ENCODE measurements around the gene SMARCC1.
A peak's percentile ranks its signal among the peaks of the same experiment; 100 is the strongest.

Gene SMARCC1

GRCh38 chr3:47610583-47610982, 171.1 kb downstream of the SMARCC1 start:
- no peak for DNase-seq
- Histone ChIP-seq H4K91ac (ENCODE audit: low read depth, low read length) (no peak overlapping the region), H3K18ac (ENCODE audit: low read length) (no peak overlapping the region), H3K9me3 (ENCODE audit: insufficient read depth, low read depth, low read length) (no peaks in the 10 kb centered on the region), H4K8ac (ENCODE audit: low read depth, low read length) (no peak overlapping the region), H2AK5ac (ENCODE audit: low read length) (no peak overlapping the region), H4K12ac (ENCODE audit: low read depth, low read length) (no peak overlapping the region), H3K27ac (ENCODE audit: low read depth, low read length) (no peak overlapping the region), H3K36me3 (ENCODE audit: control insufficient read depth in 1 of 2, insufficient read depth in 2 of 2, low read length in 2 of 2) (peaks cover 18 to 25% of the 10 kb centered on the region in 2 experiments), H3K79me2 (ENCODE audit: control insufficient read depth, insufficient read depth, low read length, poor library complexity) (no peaks in the 10 kb centered on the region), H3K27me3 (ENCODE audit: insufficient read depth, low read length) (no peaks in the 10 kb centered on the region), H3K4me1 (ENCODE audit: control insufficient read depth in 1 of 2, insufficient read depth in 2 of 2, low read length in 2 of 2) (peaks cover 3 to 5% of the 10 kb centered on the region in 2 experiments), H3K79me1 (ENCODE audit: low read length) (peaks cover 3% of the 10 kb centered on the region), H2AFZ (ENCODE audit: insufficient read depth, low read length, poor library complexity) (no peak overlapping the region), H3K4me2 (ENCODE audit: low read length) (no peak overlapping the region), H2BK5ac (ENCODE audit: low read depth, low read length, poor library complexity) (no peak overlapping the region), H2BK120ac (ENCODE audit: insufficient read depth, low read length, poor library complexity) (no peak overlapping the region), H2BK12ac (ENCODE audit: low read length) (no peak overlapping the region), H3K4me3 (ENCODE audit: low read depth, low read length) (no peak overlapping the region), H3K14ac (ENCODE audit: low read length) (no peak overlapping the region), H3K9ac (ENCODE audit: low read length) (no peak overlapping the region), H3K23ac (ENCODE audit: low read length) (no peak overlapping the region), H3K4ac (ENCODE audit: low read depth, low read length) (no peak overlapping the region)
- WGBS (ENCODE audit: extremely low coverage, insufficient coverage, insufficient read length): no CpG with 5 or more reads among the region's 3 CpGs

- no peak overlapping the region for H2BK12ac ChIP-seq (ENCODE audit: low read length)
- H2BK5ac ChIP-seq (ENCODE audit: low read depth, low read length, poor library complexity): no peak overlapping the region
- no peak overlapping the region for H3K23ac ChIP-seq (ENCODE audit: low read length)
- no peak overlapping the region for H4K12ac ChIP-seq (ENCODE audit: low read depth, low read length)
- H3K9ac ChIP-seq (ENCODE audit: low read length): no peak overlapping the region
- H3K79me2 ChIP-seq (ENCODE audit: control insufficient read depth, insufficient read depth, low read length, poor library complexity): no peaks in the 10 kb centered on the region
- no peak for DNase-seq
- no peak overlapping the region for H2BK120ac ChIP-seq (ENCODE audit: insufficient read depth, low read length, poor library complexity)
- H3K4me3 ChIP-seq (ENCODE audit: low read depth, low read length): no peak overlapping the region
- H3K36me3 ChIP-seq (ENCODE audit: control insufficient read depth in 1 of 2, insufficient read depth in 2 of 2, low read length in 2 of 2): peaks cover 24 to 30% of the 10 kb centered on the region in 2 experiments
- H3K4me1 ChIP-seq (ENCODE audit: control insufficient read depth in 1 of 2, insufficient read depth in 2 of 2, low read length in 2 of 2): peaks cover 0 to 5% of the 10 kb centered on the region in 2 experiments
- no peak overlapping the region for H3K4me2 ChIP-seq (ENCODE audit: low read length)
- H4K91ac ChIP-seq (ENCODE audit: low read depth, low read length): no peak overlapping the region
- no peak overlapping the region for H3K27ac ChIP-seq (ENCODE audit: low read depth, low read length)
- no peak overlapping the region for H3K14ac ChIP-seq (ENCODE audit: low read length)
- H3K27me3 ChIP-seq (ENCODE audit: insufficient read depth, low read length): no peaks in the 10 kb centered on the region
- no peak overlapping the region for H4K8ac ChIP-seq (ENCODE audit: low read depth, low read length)
- no CpG with 5 or more reads among the region's 2 CpGs for WGBS (ENCODE audit: extremely low coverage, insufficient coverage, insufficient read length)
- H2AFZ ChIP-seq (ENCODE audit: insufficient read depth, low read length, poor library complexity): no peak overlapping the region
- H3K9me3 ChIP-seq (ENCODE audit: insufficient read depth, low read depth, low read length): no peaks in the 10 kb centered on the region
- H3K18ac ChIP-seq (ENCODE audit: low read length): no peak overlapping the region
- H3K79me1 ChIP-seq (ENCODE audit: low read length): peaks cover 3% of the 10 kb centered on the region
- H2AK5ac ChIP-seq (ENCODE audit: low read length): no peak overlapping the region
- H3K4ac ChIP-seq (ENCODE audit: low read depth, low read length): no peak overlapping the region
Measured at GRCh38 chr3:47607335-47607734, 174.4 kb downstream of the SMARCC1 start.

- H2AK5ac ChIP-seq (ENCODE audit: low read length): no peak overlapping the region
- H3K79me1 ChIP-seq (ENCODE audit: low read length): no peaks in the 10 kb centered on the region
- H3K9ac ChIP-seq (ENCODE audit: low read length): peak overlapping the region; percentile 38
- no peaks in the 10 kb centered on the region for H3K9me3 ChIP-seq (ENCODE audit: insufficient read depth, low read depth, low read length)
- H3K79me2 ChIP-seq (ENCODE audit: control insufficient read depth, insufficient read depth, low read length, poor library complexity): no peaks in the 10 kb centered on the region
- H3K27me3 ChIP-seq (ENCODE audit: insufficient read depth, low read length): no peaks in the 10 kb centered on the region
- no peak for DNase-seq
- H4K12ac ChIP-seq (ENCODE audit: low read depth, low read length): no peak overlapping the region
- H3K4me3 ChIP-seq (ENCODE audit: low read depth, low read length): no peak overlapping the region
- H4K91ac ChIP-seq (ENCODE audit: low read depth, low read length): no peak overlapping the region
- no peak overlapping the region for H3K4ac ChIP-seq (ENCODE audit: low read depth, low read length)
- H2BK12ac ChIP-seq (ENCODE audit: low read length): no peak overlapping the region
- H3K36me3 ChIP-seq (ENCODE audit: control insufficient read depth in 1 of 2, insufficient read depth in 2 of 2, low read length in 2 of 2): peaks cover 30 to 36% of the 10 kb centered on the region in 2 experiments
- no peak overlapping the region for H2BK5ac ChIP-seq (ENCODE audit: low read depth, low read length, poor library complexity)
- no peak overlapping the region for H3K4me2 ChIP-seq (ENCODE audit: low read length)
- H2AFZ ChIP-seq (ENCODE audit: insufficient read depth, low read length, poor library complexity): no peak overlapping the region
- no peaks in the 10 kb centered on the region for H3K4me1 ChIP-seq (ENCODE audit: control insufficient read depth in 1 of 2, insufficient read depth in 2 of 2, low read length in 2 of 2)
- no peak overlapping the region for H3K14ac ChIP-seq (ENCODE audit: low read length)
- H3K27ac ChIP-seq (ENCODE audit: low read depth, low read length): no peak overlapping the region
- H3K18ac ChIP-seq (ENCODE audit: low read length): no peak overlapping the region
- no peak overlapping the region for H4K8ac ChIP-seq (ENCODE audit: low read depth, low read length)
- H2BK120ac ChIP-seq (ENCODE audit: insufficient read depth, low read length, poor library complexity): no peak overlapping the region
- no CpG with 5 or more reads among the region's 5 CpGs for WGBS (ENCODE audit: extremely low coverage, insufficient coverage, insufficient read length)
- peak overlapping the region; percentile 61 for H3K23ac ChIP-seq (ENCODE audit: low read length)
Measured at GRCh38 chr3:47606165-47606564, 175.5 kb downstream of the SMARCC1 start.

- Histone ChIP-seq H3K27me3 (ENCODE audit: insufficient read depth, low read length) (no peaks in the 10 kb centered on the region), H3K79me2 (ENCODE audit: control insufficient read depth, insufficient read depth, low read length, poor library complexity) (no peaks in the 10 kb centered on the region), H3K4me2 (ENCODE audit: low read length) (no peak overlapping the region), H3K9me3 (ENCODE audit: insufficient read depth, low read depth, low read length) (no peaks in the 10 kb centered on the region), H2AFZ (ENCODE audit: insufficient read depth, low read length, poor library complexity) (no peak overlapping the region), H3K79me1 (ENCODE audit: low read length) (no peaks in the 10 kb centered on the region), H3K4me1 (ENCODE audit: control insufficient read depth in 1 of 2, insufficient read depth in 2 of 2, low read length in 2 of 2) (no peaks in the 10 kb centered on the region), H3K18ac (ENCODE audit: low read length) (no peak overlapping the region), H2BK12ac (ENCODE audit: low read length) (no peak overlapping the region), H4K91ac (ENCODE audit: low read depth, low read length) (no peak overlapping the region), H4K12ac (ENCODE audit: low read depth, low read length) (no peak overlapping the region), H2BK5ac (ENCODE audit: low read depth, low read length, poor library complexity) (no peak overlapping the region), H3K14ac (ENCODE audit: low read length) (no peak overlapping the region), H3K4ac (ENCODE audit: low read depth, low read length) (no peak overlapping the region), H3K27ac (ENCODE audit: low read depth, low read length) (no peak overlapping the region), H2BK120ac (ENCODE audit: insufficient read depth, low read length, poor library complexity) (no peak overlapping the region), H4K8ac (ENCODE audit: low read depth, low read length) (no peak overlapping the region), H3K4me3 (ENCODE audit: low read depth, low read length) (no peak overlapping the region), H2AK5ac (ENCODE audit: low read length) (no peak overlapping the region), H3K9ac (ENCODE audit: low read length) (no peak overlapping the region), H3K23ac (ENCODE audit: low read length) (no peak overlapping the region), H3K36me3 (ENCODE audit: control insufficient read depth in 1 of 2, insufficient read depth in 2 of 2, low read length in 2 of 2) (peaks cover 30 to 36% of the 10 kb centered on the region in 2 experiments)
- no CpG with 5 or more reads among the region's 2 CpGs for WGBS (ENCODE audit: extremely low coverage, insufficient coverage, insufficient read length)
- no peak for DNase-seq
Measured at GRCh38 chr3:47605652-47606051, 176.0 kb downstream of the SMARCC1 start.

All from trophoblast cell (in vitro differentiated cells and primary cell).